22Rv1 (cell line): ENCODE measurements around the gene BRD4.
A peak's percentile ranks its signal among the peaks of the same experiment; 100 is the strongest.

ENCODE experiments used
- H3K27ac ChIP-seq: fragments of 450-650 bp; 2 replicates; pipeline ENCODE4 v1.5.1; 2017
- ZFX ChIP-seq: fragments of 450-650 bp; IDR thresholded peaks from 2 replicates; pipeline ENCODE4 v1.6.1; 2017; ENCODE audit warnings: antibody characterized with exemption, borderline replicate concordance
- TF ChIP-seq, protein P1 (sequence below): fragments of 450-650 bp; IDR thresholded peaks from 2 replicates; pipeline ENCODE4 v1.5.1; 2017; ENCODE audit warnings: mild to moderate bottlenecking

The BRD4 gene

DNA sequence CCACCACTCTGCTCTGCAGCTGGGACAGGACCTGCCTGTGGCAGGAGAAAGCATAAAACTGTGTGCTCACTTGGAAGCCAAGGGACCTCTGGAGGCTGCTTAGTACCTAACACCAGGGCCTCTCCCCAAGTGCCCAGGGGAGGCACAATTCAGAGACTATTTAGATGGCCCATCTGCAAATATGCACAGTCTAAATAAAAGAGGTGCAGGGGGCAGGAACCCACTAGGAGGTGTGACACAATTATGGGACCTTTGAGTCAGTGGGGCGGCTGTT, 67.5 kb downstream of the BRD4 start:
- TF ChIP-seq, protein P1, sequence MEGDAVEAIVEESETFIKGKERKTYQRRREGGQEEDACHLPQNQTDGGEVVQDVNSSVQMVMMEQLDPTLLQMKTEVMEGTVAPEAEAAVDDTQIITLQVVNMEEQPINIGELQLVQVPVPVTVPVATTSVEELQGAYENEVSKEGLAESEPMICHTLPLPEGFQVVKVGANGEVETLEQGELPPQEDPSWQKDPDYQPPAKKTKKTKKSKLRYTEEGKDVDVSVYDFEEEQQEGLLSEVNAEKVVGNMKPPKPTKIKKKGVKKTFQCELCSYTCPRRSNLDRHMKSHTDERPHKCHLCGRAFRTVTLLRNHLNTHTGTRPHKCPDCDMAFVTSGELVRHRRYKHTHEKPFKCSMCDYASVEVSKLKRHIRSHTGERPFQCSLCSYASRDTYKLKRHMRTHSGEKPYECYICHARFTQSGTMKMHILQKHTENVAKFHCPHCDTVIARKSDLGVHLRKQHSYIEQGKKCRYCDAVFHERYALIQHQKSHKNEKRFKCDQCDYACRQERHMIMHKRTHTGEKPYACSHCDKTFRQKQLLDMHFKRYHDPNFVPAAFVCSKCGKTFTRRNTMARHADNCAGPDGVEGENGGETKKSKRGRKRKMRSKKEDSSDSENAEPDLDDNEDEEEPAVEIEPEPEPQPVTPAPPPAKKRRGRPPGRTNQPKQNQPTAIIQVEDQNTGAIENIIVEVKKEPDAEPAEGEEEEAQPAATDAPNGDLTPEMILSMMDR = no peak
- no peak for TF ChIP-seq ZFX
- no peak overlapping the region for H3K27ac ChIP-seq

DNA sequence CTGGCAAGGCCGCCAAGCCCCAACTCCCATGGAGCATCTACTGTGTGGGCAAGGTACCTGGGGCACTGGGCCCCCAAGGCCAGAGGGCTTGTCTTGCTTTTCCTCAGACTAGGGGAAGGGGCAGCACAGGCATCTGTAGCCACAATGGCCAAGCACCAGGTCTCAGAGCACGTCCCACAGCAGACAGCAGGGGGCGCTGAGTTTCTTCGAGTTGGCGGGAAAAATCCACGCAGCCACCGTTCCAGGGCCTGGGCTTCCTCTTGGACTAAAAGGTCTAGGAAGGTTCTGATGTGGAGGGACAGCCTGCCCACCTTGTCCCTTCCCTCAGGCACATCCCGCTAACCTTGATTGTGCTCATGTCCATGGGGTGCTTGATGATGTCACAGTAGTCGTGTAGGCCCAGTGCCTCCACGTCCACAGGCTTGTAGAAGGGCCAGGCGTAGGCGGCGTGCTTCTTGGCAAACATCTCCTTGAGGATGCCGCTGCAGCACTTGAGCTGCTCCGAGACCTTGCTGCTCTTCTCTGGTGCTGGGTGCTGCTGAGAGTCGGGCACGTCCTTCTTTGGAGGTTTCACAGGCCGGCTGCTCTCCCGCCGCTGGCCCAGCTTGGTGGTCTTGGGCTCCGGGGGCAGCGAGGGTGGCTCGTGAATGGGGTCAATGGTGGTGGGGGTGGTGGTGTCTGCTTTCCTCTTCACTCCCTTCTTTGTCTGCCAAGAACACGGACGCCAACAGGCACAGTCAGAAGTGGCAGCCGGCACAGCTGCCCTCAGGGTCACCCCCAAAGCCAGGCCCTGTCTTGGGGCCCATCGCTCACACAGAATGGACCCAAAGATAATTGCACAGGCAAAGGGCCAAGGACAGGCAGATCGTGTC, 68.0 kb downstream of the BRD4 start:
- no peak overlapping the region for H3K27ac ChIP-seq
- TF ChIP-seq, protein P1 = peak; percentile 86
- TF ChIP-seq ZFX = no peak

DNA sequence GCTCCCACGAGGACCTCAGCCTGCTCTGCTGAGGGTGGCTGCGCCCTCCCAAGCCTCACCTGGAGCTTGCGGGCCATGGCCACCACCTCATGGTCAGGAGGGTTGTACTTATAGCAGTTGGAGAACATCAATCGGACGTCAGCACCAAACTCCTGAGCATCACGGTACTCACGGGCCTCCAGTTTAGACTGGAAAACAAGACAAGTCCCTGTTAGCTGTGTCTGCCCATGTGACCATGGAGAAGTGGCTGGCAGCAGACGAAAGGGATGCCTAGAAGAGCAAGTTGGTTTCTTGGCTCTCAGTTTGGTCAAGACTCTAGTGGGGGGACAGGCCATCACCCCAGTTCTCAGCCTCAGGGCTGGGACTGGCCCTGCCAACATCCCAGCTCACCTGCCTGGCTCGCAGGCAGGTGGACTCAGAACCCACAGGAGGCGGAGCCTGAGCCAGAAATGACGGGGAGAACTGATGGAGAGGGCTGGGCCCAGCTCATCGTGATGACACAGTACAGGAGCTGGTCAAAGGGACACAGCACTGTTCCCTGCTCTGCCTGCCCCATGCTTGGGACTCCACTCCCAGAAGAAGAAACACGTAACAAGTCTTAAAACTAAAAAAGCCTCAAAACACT, 68.9 kb downstream of the BRD4 start:
- no peak for TF ChIP-seq ZFX
- TF ChIP-seq, protein P1 = no peak
- no peak overlapping the region for H3K27ac ChIP-seq

DNA sequence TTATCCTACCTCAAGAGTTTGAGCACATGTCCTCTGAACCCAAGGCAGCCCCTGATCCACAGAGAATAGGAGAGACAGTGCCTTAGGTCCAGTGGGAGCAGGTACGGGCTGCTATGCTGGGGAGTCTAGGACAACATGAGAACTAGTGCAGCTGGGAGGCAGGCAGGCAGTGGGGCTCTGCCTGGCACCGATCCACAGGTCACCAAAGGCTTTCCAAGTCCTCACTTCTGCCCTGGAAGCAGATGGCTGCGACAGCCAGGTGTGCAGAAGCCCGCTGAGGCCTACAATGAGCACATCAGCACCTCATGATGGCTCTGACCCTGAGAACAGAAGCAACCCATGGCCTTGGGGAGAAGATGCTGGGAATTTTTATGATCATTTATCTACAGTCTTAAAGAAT, 70.3 kb downstream of the BRD4 start:
- no peak overlapping the region for H3K27ac ChIP-seq
- TF ChIP-seq, protein P1 = no peak
- TF ChIP-seq ZFX = no peak

DNA sequence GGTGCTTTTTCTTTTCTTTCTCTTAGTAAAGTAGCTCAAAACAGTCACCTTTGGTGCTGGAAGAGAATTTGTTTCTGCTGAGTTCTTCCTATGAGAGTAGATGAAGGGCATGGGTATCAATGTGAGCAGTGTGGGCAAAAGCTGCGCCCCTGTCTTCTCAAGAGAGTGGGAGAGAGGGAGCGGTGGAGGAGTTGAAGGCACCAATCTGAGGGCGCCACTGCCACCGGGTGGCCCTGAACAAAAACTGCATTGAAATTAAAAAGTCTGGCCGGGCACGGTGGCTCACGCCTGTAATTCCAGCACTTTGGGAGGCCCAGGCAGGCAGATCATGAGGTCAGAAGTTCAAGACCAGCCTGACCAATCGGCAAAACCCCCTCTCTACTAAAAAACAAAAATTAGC, 71.4 kb downstream of the BRD4 start:
- TF ChIP-seq, protein P1 = peak; percentile 20; the same call in 1 of the 2 replicates
- TF ChIP-seq ZFX = no peak
- no peak overlapping the region for H3K27ac ChIP-seq

DNA sequence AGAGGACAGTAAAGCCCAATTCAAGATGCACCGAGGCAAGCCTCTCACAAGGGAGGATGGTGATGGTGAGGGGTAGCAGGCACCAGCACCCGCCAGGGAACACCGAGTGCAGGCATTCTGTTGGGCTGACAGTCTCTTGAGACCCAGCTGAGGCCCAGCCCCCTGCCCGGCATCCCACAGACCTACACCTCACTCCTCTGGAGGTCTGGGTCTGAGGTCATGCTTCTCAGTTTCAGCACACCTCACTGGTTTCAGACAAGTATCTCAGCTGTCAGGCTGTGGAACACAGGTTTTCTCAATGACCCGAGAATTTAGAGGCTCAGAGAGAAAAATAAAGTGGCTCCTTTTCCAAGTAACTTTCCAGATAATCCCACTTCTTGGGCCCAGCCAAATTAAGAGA, 72.4 kb downstream of the BRD4 start:
- TF ChIP-seq, protein P1 = no peak
- no peak for TF ChIP-seq ZFX
- H3K27ac ChIP-seq = no peak overlapping the region

DNA sequence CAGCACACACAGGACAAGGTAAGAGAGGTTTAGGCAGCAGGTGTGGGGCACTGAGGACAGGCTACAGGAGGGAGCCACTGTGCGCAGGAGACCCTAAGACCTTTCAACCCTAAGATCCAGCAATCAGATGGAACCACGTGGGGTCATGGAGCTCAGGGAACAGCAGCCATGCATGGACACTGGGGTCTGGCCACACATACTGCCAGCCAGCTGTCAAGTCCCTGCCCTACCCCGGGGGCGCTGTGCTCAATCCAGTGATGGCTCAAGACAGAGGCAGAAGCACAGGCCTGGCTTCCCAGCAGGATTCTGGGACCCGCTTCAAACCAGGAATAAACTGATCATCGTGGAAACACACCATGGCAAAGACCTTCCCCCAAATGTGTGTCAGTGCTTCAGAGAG, 74.6 kb downstream of the BRD4 start:
- no peak for TF ChIP-seq ZFX
- TF ChIP-seq, protein P1 = 0 out of 2 replicates have a peak, but pooled peaks have one; percentile 7
- no peak overlapping the region for H3K27ac ChIP-seq
